GM21526 (cell line): Measurements from ENCODE around the gene ATP1A2.

ENCODE experiments used
- ATAC-seq: cut with Tn5 transposase; IDR thresholded peaks from one replicate; pipeline ENCODE4 v1.9.1; 2021; ENCODE audit warnings: moderate library complexity; ENCODE audit not compliant: unreplicated experiment, low FRiP score

ATP1A2 gene

GRCh38 chr1:160168609-160169369 is 53.2 kb downstream of the ATP1A2 start:
- ATAC-seq, result no peak

GRCh38 chr1:160169553-160170399 is 54.2 kb downstream of the ATP1A2 start:
- no peak for ATAC-seq

DNA sequence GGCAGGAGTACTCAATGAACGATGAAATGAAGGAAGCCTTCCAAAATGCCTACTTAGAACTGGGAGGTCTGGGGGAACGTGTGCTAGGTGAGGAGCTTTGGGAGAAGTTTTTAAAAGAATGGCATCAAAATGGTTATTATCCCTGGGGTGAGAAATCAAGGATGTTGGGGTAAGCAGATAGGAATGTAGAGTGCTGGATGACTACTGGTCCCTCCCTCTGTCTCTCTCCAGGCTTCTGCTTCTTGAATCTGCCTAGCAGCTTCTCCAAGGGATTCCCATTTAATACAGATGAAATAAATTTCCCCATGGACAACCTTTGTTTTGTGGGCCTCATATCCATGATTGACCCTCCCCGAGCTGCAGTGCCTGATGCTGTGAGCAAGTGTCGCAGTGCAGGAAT is 55.8 kb downstream of the ATP1A2 start:
- ATAC-seq, result no peak

DNA sequence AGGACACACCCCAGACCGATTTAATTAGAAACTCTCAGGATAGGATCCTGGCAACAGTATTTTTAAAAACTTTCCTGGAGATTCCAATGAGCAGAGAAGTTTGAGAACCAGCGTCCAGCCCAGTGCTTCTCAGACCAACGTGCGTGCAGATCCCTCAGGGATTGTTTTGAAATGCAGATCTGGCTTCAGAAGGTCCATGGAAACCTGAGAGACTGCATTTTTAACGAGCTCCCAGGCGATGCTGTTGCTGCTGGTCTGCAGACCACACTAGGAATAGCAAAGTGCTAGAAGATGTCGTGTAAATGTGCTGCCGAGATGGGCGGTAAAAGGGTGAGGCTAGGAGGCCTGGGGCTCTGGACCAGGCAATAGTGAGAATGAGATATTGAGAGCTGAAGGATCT is 56.4 kb downstream of the ATP1A2 start:
- no peak for ATAC-seq

DNA sequence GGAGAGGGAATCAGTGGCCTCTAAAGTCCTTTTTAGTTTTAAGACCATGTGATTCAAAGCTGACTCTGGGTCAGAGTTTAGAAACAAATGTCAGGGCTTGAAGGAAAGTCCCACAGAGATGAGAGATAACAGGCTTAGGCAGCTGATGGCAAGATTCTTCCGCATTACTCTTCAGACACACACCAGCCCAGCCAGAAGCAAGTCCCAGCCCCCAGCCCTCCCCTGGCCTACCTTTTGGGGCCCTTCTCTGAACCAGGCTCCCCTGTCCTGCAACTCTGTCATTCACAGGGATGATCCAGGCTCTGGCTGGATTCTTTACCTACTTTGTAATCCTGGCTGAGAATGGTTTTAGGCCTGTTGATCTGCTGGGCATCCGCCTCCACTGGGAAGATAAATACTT is 61.7 kb downstream of the ATP1A2 start:
- no peak for ATAC-seq

- no peak for ATAC-seq
Measured at GRCh38 chr1:160177667-160178066, 62.1 kb downstream of the ATP1A2 start.

DNA sequence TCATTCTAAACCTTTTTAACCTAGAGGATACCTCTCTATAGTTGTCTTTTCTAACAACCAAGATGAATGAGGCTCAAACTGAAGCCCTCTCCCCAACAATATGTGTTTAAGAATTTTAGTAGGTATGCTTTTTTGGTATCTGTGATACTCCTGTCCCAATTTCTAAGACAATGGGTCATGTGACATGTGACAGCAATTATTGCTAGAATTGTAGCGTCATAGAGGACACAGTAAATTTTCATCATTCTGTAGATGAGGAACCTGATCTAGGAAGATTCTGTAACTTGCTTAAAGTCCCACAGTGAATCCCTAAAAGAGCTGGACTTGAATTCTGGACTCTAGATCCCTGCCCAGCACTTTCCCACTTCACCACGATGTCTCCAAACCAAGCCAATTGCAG is 63.2 kb downstream of the ATP1A2 start:
- ATAC-seq, result no peak

GRCh38 chr1:160179336-160179735 is 63.8 kb downstream of the ATP1A2 start:
- ATAC-seq, result no peak

GRCh38 chr1:160186246-160186645 is 70.7 kb downstream of the ATP1A2 start:
- ATAC-seq, result no peak

DNA sequence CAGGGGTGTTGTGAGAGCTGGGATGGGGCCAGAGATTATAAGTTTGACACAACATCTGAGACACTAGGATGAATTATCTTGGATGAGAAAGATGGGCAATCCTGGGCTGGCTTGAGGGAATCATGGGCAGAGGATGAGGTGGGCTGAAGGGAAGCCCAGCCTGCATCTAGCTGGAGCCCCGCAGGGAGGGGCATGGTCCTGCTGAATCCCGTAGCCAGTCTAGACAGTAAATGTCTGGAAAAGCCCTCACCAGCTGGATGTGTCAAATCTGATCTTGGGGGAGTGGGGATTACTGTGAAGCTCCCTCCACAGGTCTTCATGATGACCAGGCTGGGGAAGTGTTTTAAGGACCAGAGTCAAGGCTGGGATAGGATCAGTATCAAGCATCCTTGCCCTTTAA is 71.2 kb downstream of the ATP1A2 start:
- no peak for ATAC-seq

GRCh38 chr1:160187407-160187806 is 71.8 kb downstream of the ATP1A2 start:
- ATAC-seq, result no peak

GRCh38 chr1:160188341-160188740 is 72.8 kb downstream of the ATP1A2 start:
- no peak for ATAC-seq

- no peak for ATAC-seq
Measured at GRCh38 chr1:160189649-160190625, 74.4 kb downstream of the ATP1A2 start, which contains the start of gene CASQ1. Gene CASQ1, plus strand, starts transcription at chr1:160190575. Its CDS starts 177 bp downstream, at chr1:160190752.

GRCh38 chr1:160191756-160192155 is 76.2 kb downstream of the ATP1A2 start:
- no peak for ATAC-seq

DNA sequence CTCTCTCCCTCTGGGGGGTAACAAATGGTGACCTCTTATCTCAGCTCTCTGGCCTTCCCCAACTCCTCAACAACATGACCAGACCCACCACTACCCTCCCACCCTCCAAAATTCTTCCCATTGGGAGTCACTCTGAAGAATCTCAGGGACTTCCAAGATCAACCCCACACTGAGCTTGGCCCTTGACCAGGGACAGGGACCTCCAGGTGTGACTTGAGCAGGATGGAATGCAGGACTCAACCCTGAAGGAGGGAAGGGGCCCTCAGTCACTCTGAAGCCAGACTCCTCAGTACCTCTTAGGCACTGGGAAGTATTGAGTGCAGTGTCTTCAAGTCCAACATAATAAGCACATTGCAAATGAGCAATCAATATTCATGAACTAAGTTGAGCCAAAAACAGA is 76.7 kb downstream of the ATP1A2 start:
- ATAC-seq, result no peak
